ENCODE data around the gene SH3BGR.

SH3BGR gene

GRCh38 chr21:39461419-39461818, 9.6 kb downstream of the SH3BGR start:
- TF ChIP-seq CTCF (IDR thresholded peaks at IDR 0.05; ENCODE audit: low read depth, low read length) = no peak
- no peak overlapping the region for H3K4me3 ChIP-seq (replicated peaks in 1 of 2; ENCODE audit: low read depth in 2 of 2, low read length in 2 of 2)
- no peak for DNase-seq (ENCODE audit: low read depth in 2 of 2)

- no peak for TF ChIP-seq CTCF (IDR thresholded peaks at IDR 0.05; ENCODE audit: low read depth, low read length)
- no peak overlapping the region for H3K4me3 ChIP-seq (replicated peaks in 1 of 2; ENCODE audit: low read depth in 2 of 2, low read length in 2 of 2)
- no peak for DNase-seq (ENCODE audit: low read depth in 2 of 2)
Observed at GRCh38 chr21:39463308-39463707, 11.5 kb downstream of the SH3BGR start.

GRCh38 chr21:39466584-39466983, 14.8 kb downstream of the SH3BGR start:
- DNase-seq (ENCODE audit: low read depth in 2 of 2) = no peak
- H3K4me3 ChIP-seq (replicated peaks in 1 of 2; ENCODE audit: low read depth in 2 of 2, low read length in 2 of 2) = no peak overlapping the region
- no peak for TF ChIP-seq CTCF (IDR thresholded peaks at IDR 0.05; ENCODE audit: low read depth, low read length)

- no peak for DNase-seq (ENCODE audit: low read depth in 2 of 2)
- TF ChIP-seq CTCF (IDR thresholded peaks at IDR 0.05; ENCODE audit: low read depth, low read length) = no peak
- no peak overlapping the region for H3K4me3 ChIP-seq (replicated peaks in 1 of 2; ENCODE audit: low read depth in 2 of 2, low read length in 2 of 2)
Observed at GRCh38 chr21:39467746-39468145, 16.0 kb downstream of the SH3BGR start.

- no peak overlapping the region for H3K4me3 ChIP-seq (replicated peaks in 1 of 2; ENCODE audit: low read depth in 2 of 2, low read length in 2 of 2)
- DNase-seq (ENCODE audit: low read depth in 2 of 2) = no peak
- no peak for TF ChIP-seq CTCF (IDR thresholded peaks at IDR 0.05; ENCODE audit: low read depth, low read length)
Observed at GRCh38 chr21:39468559-39468958, 16.8 kb downstream of the SH3BGR start.

- H3K4me3 ChIP-seq (replicated peaks in 1 of 2; ENCODE audit: low read depth in 2 of 2, low read length in 2 of 2) = no peak overlapping the region
- TF ChIP-seq CTCF (IDR thresholded peaks at IDR 0.05; ENCODE audit: low read depth, low read length) = no peak
- no peak for DNase-seq (ENCODE audit: low read depth in 2 of 2)
Observed at GRCh38 chr21:39471598-39471997, 19.8 kb downstream of the SH3BGR start.

- no peak overlapping the region for H3K4me3 ChIP-seq (replicated peaks in 1 of 2; ENCODE audit: low read depth in 2 of 2, low read length in 2 of 2)
Observed at GRCh38 chr21:39472786-39473185, 21.0 kb downstream of the SH3BGR start.

More at GRCh38 chr21:39472786-39473185, 21.0 kb downstream of the SH3BGR start:
- no peak for TF ChIP-seq CTCF (IDR thresholded peaks at IDR 0.05; ENCODE audit: low read depth, low read length)
- no peak for DNase-seq (ENCODE audit: low read depth in 2 of 2)
